CD4-positive, alpha-beta T cell treated with Interleukin-17A for 1 hour (primary cell): ENCODE measurements around the gene SLC16A14.
"Not testable (repeated sequence)": the region's sequence is repeated elsewhere in the genome, so short reads cannot be mapped to it uniquely, and the experiment has no call there.

Source experiments
- DNase-seq: peaks from one replicate; pipeline ENCODE4 v3.0.0-alpha.2; 2020

SLC16A14 gene

GRCh38 chr2:230068651-230069055 is at the start of gene SLC16A14:
Gene SLC16A14 (minus strand): TSS chr2:230068924. CDS start chr2:230059352, 9,572 bp downstream.
- DNase-seq = peak; percentile 33

GRCh38 chr2:230106771-230107170 is 38.0 kb upstream of the SLC16A14 start:
- no peak for DNase-seq

GRCh38 chr2:230101967-230102366 is 33.2 kb upstream of the SLC16A14 start:
- DNase-seq = not testable (repeated sequence)

- DNase-seq = no peak
Observed at GRCh38 chr2:230097841-230098240, 29.1 kb upstream of the SLC16A14 start.

- no peak for DNase-seq
Observed at GRCh38 chr2:230097424-230097823, 28.7 kb upstream of the SLC16A14 start.

GRCh38 chr2:230090967-230091366 is 22.2 kb upstream of the SLC16A14 start:
- no peak for DNase-seq

GRCh38 chr2:230085201-230085600 is 16.5 kb upstream of the SLC16A14 start:
- no peak for DNase-seq

- DNase-seq = no peak
Observed at GRCh38 chr2:230077851-230078547, 9.3 kb upstream of the SLC16A14 start.

- no peak for DNase-seq
Observed at GRCh38 chr2:230076819-230077218, 8.1 kb upstream of the SLC16A14 start.

- no peak for DNase-seq
Observed at GRCh38 chr2:230075988-230076631, 7.4 kb upstream of the SLC16A14 start.

GRCh38 chr2:230071421-230071820 is 2.7 kb upstream of the SLC16A14 start:
- no peak for DNase-seq

- no peak for DNase-seq
Observed at GRCh38 chr2:230069402-230069801, 678 bp upstream of the SLC16A14 start.

- DNase-seq = peak; percentile 15
Observed at GRCh38 chr2:230068016-230068650, 591 bp downstream of the SLC16A14 start.

- no peak for DNase-seq
Observed at GRCh38 chr2:230060672-230061293, 7.9 kb downstream of the SLC16A14 start.

- DNase-seq = no peak
Observed at GRCh38 chr2:230053753-230054478, 14.8 kb downstream of the SLC16A14 start.

GRCh38 chr2:230052299-230052698 is 16.4 kb downstream of the SLC16A14 start:
- no peak for DNase-seq

GRCh38 chr2:230050136-230050535 is 18.6 kb downstream of the SLC16A14 start:
- no peak for DNase-seq

GRCh38 chr2:230048010-230048671 is 20.6 kb downstream of the SLC16A14 start:
- no peak for DNase-seq

- DNase-seq = no peak
Observed at GRCh38 chr2:230046491-230046890, 22.2 kb downstream of the SLC16A14 start.

- DNase-seq = no peak
Observed at GRCh38 chr2:230043461-230043860, 25.3 kb downstream of the SLC16A14 start.

- DNase-seq = no peak
Observed at GRCh38 chr2:230043025-230043424, 25.7 kb downstream of the SLC16A14 start.

GRCh38 chr2:230042195-230042594 is 26.5 kb downstream of the SLC16A14 start:
- DNase-seq = no peak
